ENCODE data around the gene NLGN2.
"Not testable (repeated sequence)": the region's sequence is repeated elsewhere in the genome, so short reads cannot be mapped to it uniquely, and the experiment has no call there.

NLGN2 gene

GRCh38 chr17:7407485-7408251, at the start of gene NLGN2:
Gene NLGN2 (plus strand): TSS chr17:7407845. CDS start chr17:7408256, 411 bp downstream.
- DNase-seq (ENCODE audit: low read depth in 2 of 2): no peak

GRCh38 chr17:7361906-7362305, 45.7 kb upstream of the NLGN2 start:
- no peak for DNase-seq (ENCODE audit: low read depth in 2 of 2)

GRCh38 chr17:7363311-7363710, 44.3 kb upstream of the NLGN2 start:
- no peak for DNase-seq (ENCODE audit: low read depth in 2 of 2)

DNA sequence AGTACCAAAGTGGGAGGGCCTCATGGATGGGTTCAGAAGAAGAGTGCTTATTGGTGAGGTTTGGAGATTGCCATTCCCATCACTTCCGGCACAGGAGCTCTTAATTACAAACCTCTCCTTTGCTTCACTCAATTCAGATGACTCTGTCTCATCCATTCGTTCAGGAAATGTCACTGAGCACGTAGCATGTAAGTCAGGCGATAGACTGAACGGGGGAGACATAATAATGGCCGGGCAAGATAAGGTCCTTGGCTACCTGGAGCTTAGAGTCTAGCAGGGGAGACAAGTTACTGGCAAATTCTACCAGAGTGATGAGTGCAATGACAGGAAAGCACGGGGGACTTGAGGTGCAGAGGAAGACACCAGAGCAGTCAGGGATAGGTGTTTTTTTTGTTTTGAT, 41.7 kb upstream of the NLGN2 start:
- DNase-seq (ENCODE audit: low read depth in 2 of 2): not testable (repeated sequence)

DNA sequence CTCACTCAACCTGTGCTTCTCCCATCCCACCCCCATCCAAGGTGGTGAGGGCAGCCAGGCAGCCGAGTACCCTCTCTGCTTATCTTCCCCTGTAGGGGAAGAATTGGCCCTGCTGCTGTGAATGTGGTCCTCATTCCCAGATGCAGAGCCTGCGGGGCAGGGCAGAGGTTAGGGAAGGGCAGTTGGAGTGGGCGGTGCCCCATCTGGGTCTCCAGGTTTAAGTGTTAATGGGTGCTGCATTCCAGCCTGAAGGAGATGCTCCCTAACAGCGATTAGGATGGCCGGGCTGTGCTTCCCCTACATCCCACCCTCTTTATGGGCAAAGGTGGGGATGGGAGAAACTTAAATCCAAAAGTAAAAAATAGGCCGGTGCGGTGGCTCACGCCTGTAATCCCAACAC, 40.6 kb upstream of the NLGN2 start:
- DNase-seq (ENCODE audit: low read depth in 2 of 2): no peak

GRCh38 chr17:7367918-7368598, 39.6 kb upstream of the NLGN2 start:
- DNase-seq (ENCODE audit: low read depth in 2 of 2): no peak

DNA sequence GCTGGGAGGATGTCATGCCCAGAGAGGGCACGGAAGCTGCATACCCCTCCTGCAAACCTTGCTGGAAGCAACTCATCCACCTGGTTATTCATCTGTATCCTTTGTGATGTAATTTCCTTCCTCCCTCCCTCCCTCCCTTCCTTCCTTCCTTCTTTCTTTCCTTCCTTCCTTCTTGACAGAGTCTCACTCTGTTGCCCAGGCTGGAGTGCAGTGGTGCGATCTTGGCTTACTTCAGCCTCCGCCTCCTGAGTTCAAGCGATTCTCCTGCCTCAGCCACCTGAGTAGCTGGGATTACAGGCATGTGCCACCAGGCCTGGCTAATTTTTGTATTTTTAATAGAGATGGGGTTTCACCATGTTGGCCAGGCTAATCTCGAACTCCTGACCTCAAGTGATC, 39.0 kb upstream of the NLGN2 start:
- not testable (repeated sequence) for DNase-seq (ENCODE audit: low read depth in 2 of 2)

DNA sequence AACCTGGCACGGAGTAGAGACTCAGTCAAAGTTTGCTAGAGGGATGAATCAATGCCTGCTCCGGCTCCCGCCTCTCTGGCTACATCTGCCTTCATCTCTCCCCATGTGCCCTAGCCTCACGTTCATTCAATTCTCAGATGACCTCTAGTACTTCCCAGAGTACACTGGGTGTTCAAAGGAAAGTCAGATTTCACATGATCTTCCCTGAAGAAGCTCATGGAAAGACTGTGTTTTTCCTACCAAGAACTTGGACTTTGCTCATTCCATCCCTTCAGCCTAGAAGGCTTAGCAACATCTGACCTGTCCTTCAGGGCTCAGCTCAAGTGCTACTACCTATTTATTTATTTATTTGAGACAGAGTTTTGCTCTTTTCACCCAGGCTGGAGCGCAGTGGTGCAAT, 37.8 kb upstream of the NLGN2 start:
- no peak for DNase-seq (ENCODE audit: low read depth in 2 of 2)

- DNase-seq (ENCODE audit: low read depth in 2 of 2): no peak
Measured at GRCh38 chr17:7370853-7371252, 36.8 kb upstream of the NLGN2 start.

DNA sequence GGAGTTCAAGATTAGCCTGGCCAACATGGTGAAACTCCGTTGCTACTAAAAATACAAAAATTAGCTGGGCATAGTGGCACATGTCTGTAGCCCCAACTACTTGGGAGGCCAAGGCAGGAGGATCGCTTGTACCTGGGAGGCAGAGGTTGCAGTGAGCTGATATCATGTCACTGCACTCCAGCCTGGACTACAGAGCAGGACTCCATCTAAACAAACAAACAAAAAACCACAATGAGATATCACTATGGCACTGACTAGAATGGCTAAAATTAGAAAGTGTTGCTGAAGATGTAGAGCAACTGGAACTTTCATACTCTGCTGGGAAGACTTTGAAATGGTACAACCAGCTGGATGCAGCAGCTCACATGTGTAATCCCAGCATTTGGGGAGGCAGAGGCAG, 33.3 kb upstream of the NLGN2 start:
- DNase-seq (ENCODE audit: low read depth in 2 of 2): no peak

GRCh38 chr17:7379134-7379533, 28.5 kb upstream of the NLGN2 start:
- DNase-seq (ENCODE audit: low read depth in 2 of 2): no peak

- no peak for DNase-seq (ENCODE audit: low read depth in 2 of 2)
Measured at GRCh38 chr17:7380321-7380720, 27.3 kb upstream of the NLGN2 start.

GRCh38 chr17:7380855-7381683, 26.6 kb upstream of the NLGN2 start, which contains the start of gene TNK1:
Gene TNK1 (plus strand): TSS chr17:7381089. CDS start chr17:7382927, 1,838 bp downstream.
- DNase-seq (ENCODE audit: low read depth in 2 of 2): no peak

GRCh38 chr17:7382901-7383300, 24.7 kb upstream of the NLGN2 start:
- DNase-seq (ENCODE audit: low read depth in 2 of 2): no peak

- no peak for DNase-seq (ENCODE audit: low read depth in 2 of 2)
Measured at GRCh38 chr17:7383371-7383741, 24.3 kb upstream of the NLGN2 start.

DNA sequence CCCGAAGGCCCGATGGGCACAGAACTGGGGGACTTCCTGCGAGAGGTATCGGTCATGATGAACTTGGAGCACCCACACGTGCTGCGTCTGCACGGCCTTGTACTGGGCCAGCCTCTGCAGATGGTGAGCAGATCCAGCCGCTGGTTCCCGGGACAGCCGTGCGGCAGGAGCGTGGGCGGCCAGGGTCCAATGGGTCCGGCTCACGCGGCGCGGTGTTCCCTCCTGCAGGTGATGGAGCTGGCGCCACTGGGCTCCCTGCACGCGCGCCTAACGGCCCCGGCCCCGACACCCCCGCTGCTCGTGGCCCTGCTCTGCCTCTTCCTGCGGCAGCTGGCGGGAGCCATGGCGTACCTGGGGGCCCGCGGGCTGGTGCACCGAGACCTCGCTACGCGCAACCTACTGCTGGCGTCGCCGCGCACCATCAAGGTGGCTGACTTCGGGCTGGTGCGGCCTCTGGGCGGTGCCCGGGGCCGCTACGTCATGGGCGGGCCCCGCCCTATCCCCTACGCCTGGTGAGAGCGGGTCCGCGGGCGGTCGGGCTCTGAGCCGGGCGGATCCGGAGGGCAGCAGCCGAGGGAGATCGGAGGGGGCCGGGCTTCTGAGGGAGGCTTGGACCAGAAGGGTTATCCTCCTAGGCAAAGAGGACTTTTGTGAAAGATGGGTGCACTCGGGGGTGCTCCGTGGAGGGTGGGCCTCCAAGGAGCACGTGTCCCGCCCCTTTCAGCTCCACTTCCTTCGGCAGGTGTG, 23.7 kb upstream of the NLGN2 start:
- DNase-seq (ENCODE audit: low read depth in 2 of 2): peak; percentile 35 to 45

GRCh38 chr17:7384489-7385081, 23.1 kb upstream of the NLGN2 start:
- DNase-seq (ENCODE audit: low read depth in 2 of 2): no peak

DNA sequence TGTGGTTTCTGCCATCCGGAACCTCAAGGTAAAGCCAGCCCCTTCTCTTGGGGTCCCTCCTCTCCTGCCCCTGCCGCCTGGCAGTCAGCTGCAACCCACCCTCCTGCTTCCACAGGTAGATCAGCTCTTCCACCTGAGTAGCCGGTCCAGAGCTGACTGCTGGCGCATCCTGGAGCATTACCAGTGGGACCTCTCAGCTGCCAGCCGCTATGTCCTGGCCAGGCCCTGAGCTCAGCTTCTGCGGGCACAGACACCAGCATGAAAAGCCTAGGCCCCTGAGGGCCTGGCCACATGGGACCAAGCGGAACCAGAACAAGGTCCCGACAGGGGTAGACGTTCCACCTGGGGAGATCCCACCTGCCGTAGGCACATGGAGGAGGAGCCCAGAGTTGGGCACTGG, 18.8 kb upstream of the NLGN2 start:
- no peak for DNase-seq (ENCODE audit: low read depth in 2 of 2)

DNA sequence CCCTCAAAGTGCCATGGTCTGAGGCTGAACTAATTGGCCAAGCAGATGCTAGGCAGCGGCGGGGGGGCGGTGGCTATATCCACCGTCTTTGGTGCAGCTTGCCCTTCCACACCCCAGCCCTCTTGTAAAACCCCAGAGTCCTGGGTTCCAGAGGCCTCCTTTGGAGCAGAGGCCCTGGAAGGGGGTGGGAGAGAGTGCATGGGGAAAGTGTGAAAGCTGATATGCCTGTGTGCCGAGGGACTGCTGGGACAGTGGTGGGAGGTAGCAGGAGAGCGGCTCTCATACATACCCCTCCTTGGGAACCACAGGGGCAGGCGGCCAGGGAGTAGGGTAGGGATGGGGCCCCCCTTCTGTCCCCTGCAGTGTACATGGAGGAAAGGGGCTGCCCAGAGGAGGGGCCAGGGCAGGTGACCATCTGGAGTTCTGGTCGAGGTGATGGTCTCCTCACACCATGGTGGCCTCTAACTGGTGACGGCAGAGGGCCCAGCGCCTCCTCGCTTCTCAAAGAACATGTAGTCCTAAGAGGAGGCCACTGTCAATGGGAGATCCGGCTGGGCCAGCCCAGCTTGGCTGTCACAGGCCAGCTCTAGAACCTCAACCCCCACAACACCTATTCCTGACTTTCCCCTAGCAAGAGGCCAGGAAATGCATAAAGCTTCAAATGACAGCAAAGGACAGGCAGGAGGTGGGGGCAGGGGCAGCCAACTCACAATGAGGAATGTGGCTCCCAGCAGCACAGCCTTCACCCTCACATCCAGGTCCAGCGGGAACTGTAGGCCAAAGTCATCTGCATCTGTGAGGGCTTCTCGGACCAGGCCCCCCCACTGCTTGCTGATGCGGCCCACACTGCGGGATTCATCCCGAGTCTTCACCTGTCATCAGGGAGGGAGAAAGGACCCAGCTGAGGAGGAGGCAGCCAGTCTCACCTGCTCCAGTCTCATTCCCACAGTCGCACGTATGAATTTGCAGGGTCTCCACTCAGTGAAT, 17.4 kb upstream of the NLGN2 start:
- no peak for DNase-seq (ENCODE audit: low read depth in 2 of 2)

- no peak for DNase-seq (ENCODE audit: low read depth in 2 of 2)
Measured at GRCh38 chr17:7391307-7391706, 16.3 kb upstream of the NLGN2 start.

Data from activated CD8-positive, alpha-beta memory T cell treated with anti-CD3 and anti-CD28 coated beads for 4 hours (primary cell).